Neural crest cell (in vitro differentiated cells): ENCODE results near the gene NDUFV3. TPM values are rescaled to one million over a fixed set of nuclear protein-coding genes. Genes with fewer than 3 reads are reported as not detected.

Experiments used
- DNase-seq: peaks from one replicate; pipeline ENCODE4 v3.0.0; 2021; ENCODE audit warnings: low read depth, mixed read lengths, low spot score
- H3K27ac Mint-ChIP-seq: one replicate; pipeline ENCODE4 v1.8.0; 2021; ENCODE audit warnings: mild to moderate bottlenecking, mixed read lengths; ENCODE audit not compliant: unreplicated experiment
- H3K27me3 Mint-ChIP-seq: 2 replicates; pipeline ENCODE4 v1.8.0; 2021; ENCODE audit warnings: low read depth, mild to moderate bottlenecking, mixed read lengths
- H3K36me3 Mint-ChIP-seq: 2 replicates; pipeline ENCODE4 v1.8.0; 2021; ENCODE audit warnings: low read depth, mild to moderate bottlenecking, mixed read lengths
- H3K4me1 Mint-ChIP-seq: 2 replicates; pipeline ENCODE4 v1.8.0; 2021; ENCODE audit warnings: mixed read lengths
- H3K4me3 Mint-ChIP-seq: one replicate; pipeline ENCODE4 v1.8.0; 2021; ENCODE audit warnings: mild to moderate bottlenecking, mixed read lengths
- H3K9me3 Mint-ChIP-seq: 2 replicates; pipeline ENCODE4 v1.8.0; 2021; ENCODE audit warnings: mixed read lengths
- CTCF ChIP-seq: fragments of 200-600 bp; sonication (generic); conservative IDR thresholded peaks from 2 replicates; pipeline ENCODE4 v1.5.0; 2021; ENCODE audit warnings: antibody characterized with exemption, mild to moderate bottlenecking
- total RNA-seq: library from RNA; stranded (reverse); gene quantifications from 2 replicates; pipeline ENCODE4 v1.2.1, GENCODE V29; 2021

Gene NDUFV3
- total RNA-seq, 1 donor from 2014 or later, result 38.1 TPM

GRCh38 chr21:42855171-42855936, 37.8 kb upstream of the NDUFV3 start:
- no peak overlapping the region for H3K4me3 Mint-ChIP-seq
- no peak for DNase-seq
- no peaks in the 10 kb centered on the region for H3K27me3 Mint-ChIP-seq
- H3K4me1 Mint-ChIP-seq, result no peaks in the 10 kb centered on the region
- H3K27ac Mint-ChIP-seq, result peak overlapping the region; percentile 62
- H3K9me3 Mint-ChIP-seq, result no peaks in the 10 kb centered on the region
- peaks cover 2% of the 10 kb centered on the region for H3K36me3 Mint-ChIP-seq
- TF ChIP-seq CTCF, result no peak

GRCh38 chr21:42855937-42856335, 37.2 kb upstream of the NDUFV3 start:
- Mint-ChIP-seq H3K4me3 (no peak overlapping the region), H3K9me3 (no peaks in the 10 kb centered on the region), H3K4me1 (no peaks in the 10 kb centered on the region), H3K36me3 (peaks cover 2% of the 10 kb centered on the region), H3K27ac (peak overlapping the region; percentile 62), H3K27me3 (no peaks in the 10 kb centered on the region)
- no peak for DNase-seq
- no peak for TF ChIP-seq CTCF

- no peak overlapping the region for H3K27ac Mint-ChIP-seq
Observed at GRCh38 chr21:42857216-42857615, 35.9 kb upstream of the NDUFV3 start.

GRCh38 chr21:42858185-42858847, 34.8 kb upstream of the NDUFV3 start:
- no peak for TF ChIP-seq CTCF
- Mint-ChIP-seq H3K27ac (peak overlapping the region; percentile 1), H3K36me3 (peaks cover 5% of the 10 kb centered on the region), H3K27me3 (no peaks in the 10 kb centered on the region), H3K4me1 (no peaks in the 10 kb centered on the region), H3K4me3 (no peak overlapping the region), H3K9me3 (no peaks in the 10 kb centered on the region)
- no peak for DNase-seq

More at GRCh38 chr21:42857216-42857615, 35.9 kb upstream of the NDUFV3 start:
- H3K4me3 Mint-ChIP-seq, result no peak overlapping the region
- peaks cover 2% of the 10 kb centered on the region for H3K36me3 Mint-ChIP-seq
- H3K27me3 Mint-ChIP-seq, result no peaks in the 10 kb centered on the region
- H3K4me1 Mint-ChIP-seq, result no peaks in the 10 kb centered on the region
- no peaks in the 10 kb centered on the region for H3K9me3 Mint-ChIP-seq
- DNase-seq, result no peak
- no peak for TF ChIP-seq CTCF

GRCh38 chr21:42858957-42859890, 33.9 kb upstream of the NDUFV3 start:
- Mint-ChIP-seq H3K36me3 (peaks cover 5% of the 10 kb centered on the region), H3K27me3 (no peaks in the 10 kb centered on the region), H3K9me3 (no peaks in the 10 kb centered on the region), H3K27ac (no peak overlapping the region), H3K4me3 (no peak overlapping the region), H3K4me1 (no peaks in the 10 kb centered on the region)
- DNase-seq, result no peak
- no peak for TF ChIP-seq CTCF
